Measurements from ENCODE around the gene TNFRSF18.

GRCh38 chr1:1255611-1256010, 49.2 kb upstream of the TNFRSF18 start:
- TF ChIP-seq POLR2A (IDR thresholded peaks at IDR 0.05; ENCODE audit: low read depth, low read length) (no peak), TAF1 (IDR thresholded peaks at IDR 0.05; ENCODE audit: borderline replicate concordance, low read depth, low read length) (no peak)

Data from GM12892 (cell line).